ENCODE measurements around the gene TPCN1.

Gene TPCN1

DNA sequence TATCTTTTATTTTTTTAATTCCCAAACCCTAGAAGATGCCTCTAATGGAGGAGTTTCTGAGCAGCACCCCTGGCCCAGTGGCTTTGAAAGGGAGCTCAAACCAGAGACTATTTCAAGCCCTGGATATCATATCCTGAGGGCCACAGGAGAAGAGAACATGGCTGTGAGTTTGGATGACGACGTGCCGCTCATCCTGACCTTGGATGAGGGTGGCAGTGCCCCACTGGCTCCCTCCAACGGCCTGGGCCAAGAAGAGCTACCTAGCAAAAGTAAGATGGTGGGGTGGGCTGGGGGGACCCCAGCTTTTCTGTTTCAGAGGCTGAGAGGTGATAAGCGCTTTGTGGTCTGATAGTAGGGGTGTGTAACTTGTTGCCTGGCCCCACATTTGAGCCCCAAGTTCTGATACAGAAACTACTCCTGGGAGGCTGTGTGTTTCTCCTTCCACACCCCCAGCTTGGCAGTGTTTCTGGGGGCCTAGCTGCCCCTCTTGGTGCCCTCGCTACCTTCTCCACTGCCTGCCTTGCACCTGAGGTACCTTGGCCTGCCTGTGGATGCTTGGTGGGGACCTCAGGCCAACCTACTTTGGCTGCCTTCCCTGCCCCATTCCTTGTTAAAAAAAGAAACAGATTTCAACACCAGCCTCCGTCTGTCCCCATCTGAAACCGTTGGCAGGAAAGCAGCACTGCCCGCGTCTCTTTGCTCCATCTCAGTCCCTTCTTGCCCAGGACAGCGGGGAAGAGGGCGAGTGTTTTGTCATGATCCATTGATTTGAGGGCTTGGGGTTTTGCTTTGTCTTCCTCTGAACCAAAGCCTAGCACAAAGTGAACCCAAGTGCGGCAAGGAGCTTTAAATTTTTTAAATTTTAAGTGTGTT, 5.7 kb downstream of the TPCN1 start:
- DNase-seq (ENCODE audit: low spot score) = no peak

DNA sequence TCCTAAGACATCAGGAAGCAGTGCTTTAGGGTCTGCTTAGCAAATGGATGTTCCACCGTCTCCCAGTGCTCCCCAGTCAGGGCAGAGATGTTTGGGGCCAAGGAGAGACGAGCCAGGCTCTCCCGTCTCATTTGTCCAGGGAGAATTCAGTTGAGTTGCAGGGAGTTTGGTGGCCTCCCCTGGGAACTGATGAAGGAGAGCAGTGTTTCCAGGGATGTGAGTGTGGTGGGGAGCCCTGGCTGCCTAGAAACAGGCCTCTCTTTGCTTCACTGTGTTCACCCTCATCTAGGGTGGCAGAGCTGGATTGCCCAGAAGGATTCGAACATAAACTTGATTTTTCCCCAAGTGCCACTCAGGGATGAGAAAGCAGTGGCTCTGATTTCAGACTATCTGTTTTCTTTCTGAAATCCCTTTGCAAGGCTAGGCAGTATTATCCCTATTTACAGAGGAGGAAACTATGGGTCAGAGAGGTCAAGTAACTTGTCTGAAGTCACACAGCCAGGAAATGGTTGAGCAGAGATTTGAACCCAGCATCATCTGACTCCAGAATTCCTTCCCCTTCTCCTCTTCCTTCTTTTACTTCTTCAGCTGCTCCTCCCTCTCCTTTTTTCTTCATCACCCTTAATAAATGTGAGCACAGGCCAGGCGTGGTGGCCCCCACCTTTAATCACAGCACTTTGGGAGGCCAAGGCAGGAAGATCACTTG, 6.6 kb downstream of the TPCN1 start:
- no peak for DNase-seq (ENCODE audit: low spot score)

GRCh38 chr12:113228394-113229028, 7.2 kb downstream of the TPCN1 start:
- no peak for DNase-seq (ENCODE audit: low spot score)

- peak; percentile 63 for DNase-seq (ENCODE audit: low spot score)
Observed at GRCh38 chr12:113230315-113231234, 9.3 kb downstream of the TPCN1 start.

- peak; percentile 93 for DNase-seq (ENCODE audit: low spot score)
Observed at GRCh38 chr12:113231235-113232088, 10.2 kb downstream of the TPCN1 start.

DNA sequence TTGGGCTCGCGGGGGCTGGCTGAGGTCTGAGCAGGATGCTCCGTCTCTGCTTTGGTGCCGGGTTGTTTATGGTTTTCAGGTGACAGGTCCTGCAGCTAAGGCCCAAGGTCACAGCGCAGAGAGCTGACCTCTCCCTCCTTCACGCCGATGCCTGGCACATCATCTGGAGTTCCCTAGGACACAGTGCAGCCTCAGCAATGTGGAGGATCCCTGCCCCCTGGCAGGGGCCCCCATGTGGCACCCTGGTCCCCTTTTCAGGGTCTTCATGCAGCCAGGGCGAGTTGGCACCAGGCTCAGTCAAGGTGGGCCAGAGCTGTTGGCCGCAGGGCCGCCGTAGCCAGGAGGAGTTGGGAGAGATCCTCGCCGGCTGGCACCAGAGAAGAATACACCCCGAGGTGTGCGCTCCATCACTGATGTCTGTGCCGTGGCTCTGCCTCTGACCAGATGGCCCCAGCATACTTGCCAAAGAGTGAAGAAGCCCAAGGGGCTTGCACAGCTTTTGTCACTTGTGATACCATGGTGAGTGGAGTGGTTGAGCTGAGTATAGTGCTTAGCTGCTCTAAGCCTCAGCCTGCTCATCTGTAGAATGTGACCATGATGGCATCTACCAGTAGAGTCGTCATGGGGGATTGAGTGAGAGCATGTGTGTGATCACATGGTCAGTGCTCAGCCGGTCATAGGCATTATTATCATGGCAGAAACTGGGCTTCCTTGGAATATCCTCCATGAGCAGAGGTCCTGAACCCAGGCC, 11.0 kb downstream of the TPCN1 start:
- no peak for DNase-seq (ENCODE audit: low spot score)

DNA sequence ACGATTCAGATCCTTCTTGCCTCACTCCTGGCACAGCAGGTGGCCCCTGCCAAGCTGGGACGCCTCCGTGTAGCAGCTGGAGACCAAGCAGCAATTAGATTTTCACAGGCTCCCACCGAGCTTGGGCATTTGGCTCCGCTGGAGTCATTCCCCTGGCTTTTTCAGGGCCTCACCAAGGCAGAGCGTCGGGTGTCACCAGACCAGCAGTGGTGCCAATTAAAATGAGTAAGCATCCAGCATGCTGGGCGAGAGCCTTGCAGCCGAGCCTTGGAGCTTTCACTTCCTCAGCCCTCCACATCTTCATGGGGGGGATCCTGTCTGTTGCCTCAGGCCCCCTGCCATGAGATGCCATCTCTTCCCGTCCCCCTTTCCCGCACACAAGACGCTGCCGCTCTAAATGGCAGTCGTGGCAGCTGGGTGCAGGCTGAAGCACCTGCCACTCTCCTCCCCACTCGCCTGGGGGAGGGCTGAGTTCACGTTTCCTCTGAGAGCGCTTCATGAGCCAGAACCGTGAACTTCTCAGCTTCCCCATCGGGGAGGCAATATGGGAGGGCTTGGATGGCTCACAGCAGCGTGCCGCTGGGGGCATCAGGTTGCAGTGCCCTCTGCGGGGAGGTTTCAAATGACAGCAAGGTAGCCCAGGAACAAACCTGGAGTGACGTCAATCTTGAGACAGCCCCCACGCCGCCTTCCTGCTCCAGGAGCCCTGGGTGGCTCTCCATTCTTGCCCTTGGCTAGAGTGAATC, 11.7 kb downstream of the TPCN1 start:
- peak; percentile 40 for DNase-seq (ENCODE audit: low spot score)

GRCh38 chr12:113233967-113234366, 12.7 kb downstream of the TPCN1 start:
- no peak for DNase-seq (ENCODE audit: low spot score)

DNA sequence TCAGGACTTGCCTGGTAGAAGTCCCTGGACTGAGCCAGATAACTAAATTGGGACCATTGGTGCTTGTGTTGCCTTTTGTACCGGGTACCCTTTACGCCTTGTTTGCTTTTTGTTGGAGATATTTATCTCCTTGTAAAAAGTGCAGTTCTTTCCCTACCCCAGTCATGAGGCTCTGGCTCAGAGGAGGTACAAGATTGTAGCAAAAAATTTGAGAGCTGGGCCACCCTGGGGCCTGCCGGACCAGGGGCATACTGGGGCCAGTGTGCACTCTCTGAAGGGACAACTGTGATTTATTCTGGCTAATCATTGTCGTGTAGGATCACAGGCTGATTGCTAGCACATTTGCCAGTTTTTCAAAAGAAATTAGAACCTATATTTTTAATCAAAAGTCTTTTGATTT, 13.2 kb downstream of the TPCN1 start:
- DNase-seq (ENCODE audit: low spot score) = no peak

DNA sequence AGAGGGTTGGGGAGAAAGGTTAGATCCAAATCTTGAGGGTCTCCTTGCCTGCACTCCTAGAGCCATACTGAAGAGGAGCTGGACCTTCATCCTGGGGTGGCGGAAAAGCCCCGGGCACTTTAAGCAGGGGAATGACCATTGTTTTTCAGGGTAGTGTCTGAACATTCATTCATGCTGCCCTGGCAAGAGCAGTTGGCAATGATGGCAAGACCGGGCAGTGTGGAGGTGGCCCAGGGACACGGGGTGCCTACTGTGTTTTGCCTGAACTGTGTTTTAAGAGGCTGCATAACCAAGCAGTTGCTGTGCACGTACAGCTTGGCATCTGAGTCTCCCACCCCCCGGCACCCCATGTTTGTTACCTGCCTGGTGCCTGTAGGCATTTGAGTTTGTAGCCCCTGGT, 14.7 kb downstream of the TPCN1 start:
- DNase-seq (ENCODE audit: low spot score) = no peak

DNA sequence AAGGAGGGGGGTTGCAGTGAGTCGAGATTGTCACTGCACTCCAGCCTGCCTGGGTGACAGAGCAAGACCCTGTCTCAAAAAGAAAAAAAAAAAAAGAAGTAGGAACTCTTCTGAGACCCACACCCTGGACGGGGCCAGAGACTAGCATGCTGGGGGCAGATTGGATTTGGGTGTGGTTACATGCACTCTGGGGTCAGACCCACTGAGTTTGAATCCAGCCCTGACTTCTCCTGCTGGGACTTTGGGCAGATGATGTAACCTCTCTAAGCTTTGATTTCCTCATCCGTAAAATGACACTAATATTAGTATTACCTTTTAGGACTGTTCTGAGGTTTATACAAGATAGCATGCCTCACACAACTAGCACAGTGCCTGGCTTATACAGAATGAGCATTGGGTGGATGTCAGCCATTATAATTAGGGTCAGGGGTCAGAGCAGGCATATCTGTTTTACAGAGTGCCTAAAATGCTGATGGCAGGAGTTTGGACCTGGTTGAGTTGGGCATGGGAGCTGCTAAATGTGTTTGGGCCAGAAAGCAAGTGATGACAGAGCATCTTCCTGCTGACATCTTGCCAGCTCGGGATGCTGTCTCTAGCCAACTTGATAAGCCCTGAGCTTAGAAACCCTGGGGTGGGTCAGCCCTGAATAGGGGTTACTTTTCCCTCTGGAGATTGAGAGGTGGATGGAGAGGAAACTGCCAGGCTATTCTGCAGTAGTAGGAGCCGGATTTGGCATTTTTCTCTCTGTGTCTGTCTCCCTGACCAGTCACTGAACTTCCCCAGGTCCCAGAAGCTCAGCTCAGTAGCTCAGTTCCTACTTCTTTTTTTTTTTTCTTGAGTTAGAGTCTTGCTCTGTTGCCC, 15.5 kb downstream of the TPCN1 start:
- no peak for DNase-seq (ENCODE audit: low spot score)

DNA sequence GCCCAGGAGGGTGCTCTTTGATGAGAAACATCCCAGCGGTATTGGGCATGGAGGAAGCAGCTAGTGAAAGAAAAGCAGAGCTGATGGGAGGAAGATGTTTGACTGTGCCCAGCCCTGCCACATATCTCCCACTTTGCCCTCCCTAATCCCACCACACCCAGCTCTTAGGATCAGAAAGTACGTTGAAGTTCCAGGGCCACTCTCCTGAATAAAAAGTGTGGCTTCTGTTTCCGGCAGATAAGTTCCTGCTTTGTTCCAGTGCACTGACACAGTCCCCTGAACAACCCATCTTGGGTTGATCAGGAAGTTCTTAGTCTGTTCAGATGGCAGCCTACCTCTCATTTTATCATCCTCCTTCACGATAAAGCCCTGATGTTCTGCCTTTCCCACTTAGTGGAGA, 16.5 kb downstream of the TPCN1 start:
- DNase-seq (ENCODE audit: low spot score) = no peak

DNA sequence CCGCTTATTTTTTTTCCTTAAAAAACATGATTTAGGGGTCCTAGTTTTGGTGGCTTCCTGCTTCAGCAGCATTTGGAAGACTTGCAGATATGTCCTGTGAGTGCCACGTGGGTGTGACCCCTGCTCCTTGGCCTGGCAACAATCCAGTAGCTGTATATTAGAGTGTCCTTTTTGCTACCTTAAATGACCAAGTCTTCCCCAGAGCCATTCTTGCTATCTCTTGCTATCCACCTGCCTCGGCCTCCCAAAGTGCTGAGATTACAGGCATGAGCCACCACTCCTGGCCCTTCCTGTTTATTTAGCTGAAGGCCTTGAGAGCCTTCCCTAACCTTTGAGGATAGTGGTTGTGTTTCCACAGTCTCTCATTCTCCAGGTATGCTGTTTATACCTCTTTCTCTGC, 17.0 kb downstream of the TPCN1 start:
- no peak for DNase-seq (ENCODE audit: low spot score)

DNA sequence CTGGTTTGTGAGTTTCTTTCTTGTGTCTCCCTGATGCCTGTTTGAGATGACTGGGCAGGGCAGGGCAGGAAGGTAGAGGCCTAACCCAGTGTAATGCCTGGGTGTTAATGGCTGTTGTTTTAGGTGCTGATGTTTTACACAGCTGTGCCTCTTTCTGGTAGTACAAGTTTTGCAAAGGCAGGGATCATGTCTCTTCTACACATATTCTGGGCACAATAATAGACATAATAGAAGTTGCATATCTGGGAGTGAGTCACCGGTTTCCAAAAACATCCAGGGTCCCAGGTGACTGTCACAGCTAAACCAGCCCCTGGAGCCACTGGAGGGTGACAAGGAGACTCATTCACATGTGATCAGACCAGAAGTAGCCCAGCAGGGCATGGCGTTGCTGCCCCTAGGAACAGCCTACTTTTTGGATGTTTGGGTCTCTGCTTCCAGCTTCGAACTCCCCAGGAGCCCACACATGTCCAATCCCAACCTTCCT, 18.1 kb downstream of the TPCN1 start:
- DNase-seq (ENCODE audit: low spot score) = peak; percentile 83

GRCh38 chr12:113239811-113240331, 18.6 kb downstream of the TPCN1 start:
- peak; percentile 31 for DNase-seq (ENCODE audit: low spot score)

GRCh38 chr12:113240395-113240794, 19.1 kb downstream of the TPCN1 start:
- DNase-seq (ENCODE audit: low spot score) = no peak

DNA sequence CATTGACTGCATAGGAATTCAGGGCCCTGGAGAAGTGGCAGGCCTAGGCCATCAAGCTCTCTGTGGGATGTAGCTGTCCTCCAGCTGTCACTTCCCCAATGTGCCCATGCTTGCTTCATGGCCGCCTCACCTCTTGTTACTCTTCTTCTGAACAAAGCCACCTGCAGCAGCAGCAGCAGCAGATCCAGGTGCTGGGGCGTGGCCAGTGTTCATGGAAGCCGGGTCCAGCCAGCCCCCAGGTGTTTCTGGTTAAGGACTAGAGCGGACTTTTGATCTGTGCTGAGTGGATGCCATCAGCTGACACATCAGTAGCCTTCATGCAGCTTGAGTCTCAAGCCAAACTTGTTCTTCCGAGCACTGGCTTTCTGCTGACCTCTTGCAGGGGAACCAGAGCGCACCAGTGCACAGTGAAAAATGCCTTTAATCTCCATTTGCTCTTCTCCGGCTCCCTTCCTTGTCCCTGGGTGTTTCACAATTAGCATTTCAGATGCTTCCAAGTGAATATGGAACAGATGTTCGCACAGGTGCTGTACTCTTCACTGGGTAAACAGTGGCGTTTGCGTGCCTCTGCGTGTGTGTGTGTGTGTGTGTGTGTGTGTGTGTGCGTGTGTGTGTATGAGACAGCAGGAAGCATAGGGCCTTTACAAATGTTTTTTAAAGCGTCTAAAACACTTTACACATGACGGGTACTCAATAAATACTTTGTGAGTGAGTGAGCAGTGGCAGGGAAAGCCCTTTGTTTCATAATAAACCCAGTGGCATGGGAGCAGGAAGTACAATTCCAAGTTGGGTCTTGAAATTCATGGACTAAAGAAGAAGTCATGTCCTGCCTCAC, 20.1 kb downstream of the TPCN1 start:
- DNase-seq (ENCODE audit: low spot score) = peak; percentile 99
